ENCODE measurements around the gene ANTXR1. TPM values are rescaled to one million over a fixed set of nuclear protein-coding genes. Genes with fewer than 3 reads are reported as not detected.

Gene ANTXR1
- total and polyA plus RNA-seq, 2 of the 8 experiments (the other 6 are each of a cell fraction or from before 2014, with no cell fraction given), result 15.8 to 44.3 TPM

GRCh38 chr2:69054431-69054830 is 41.5 kb downstream of the ANTXR1 start:
- no peak overlapping the region for H3K4me2 ChIP-seq (ENCODE audit: insufficient read depth in 1 of 2, low read depth in 2 of 2, low read length in 2 of 2)
- no peak overlapping the region for H3K23ac ChIP-seq (ENCODE audit: insufficient read length)
- no peak overlapping the region for H3K14ac ChIP-seq (ENCODE audit: insufficient read length)
- H3K27me3 ChIP-seq (replicated peaks in 1 of 4; ENCODE audit: control insufficient read depth in 3 of 4, extremely low read depth in 1 of 4, insufficient read depth in 3 of 4, low read length in 3 of 4), result no peaks in the 10 kb centered on the region
- ChIA-PET POLR2A (ENCODE audit: partially characterized antibody) (no interaction called here), CTCF (ENCODE audit: partially characterized antibody) (no interaction called here)
- H2BK15ac ChIP-seq (ENCODE audit: low read length), result no peak overlapping the region
- DNase-seq (ENCODE audit: low read depth in 1 of 2, low spot score in 2 of 2) (no peak), FAIRE-seq (no peak)
- no peak overlapping the region for H2BK120ac ChIP-seq (replicated peaks; ENCODE audit: low read depth, low read length)
- H3K4me1 ChIP-seq (replicated peaks in 1 of 4; ENCODE audit: control insufficient read depth in 3 of 4, insufficient read depth in 4 of 4, low read length in 3 of 4), result no peaks in the 10 kb centered on the region
- no peaks in the 10 kb centered on the region; the same call in 1 of the 2 replicates for H3K79me1 ChIP-seq (ENCODE audit: low read depth, low read length)
- no peak overlapping the region for H4K5ac ChIP-seq (ENCODE audit: insufficient read length, low read depth, low read length)
- no peak overlapping the region for H2BK5ac ChIP-seq (ENCODE audit: low read depth, low read length)
- H3K27ac ChIP-seq (ENCODE audit: low read depth, low read length), result no peak overlapping the region
- no peaks in the 10 kb centered on the region for H3K9me3 ChIP-seq (ENCODE audit: insufficient read depth in 2 of 2, low read depth in 1 of 2, low read length in 1 of 2)
- no peaks in the 10 kb centered on the region for H4K20me1 ChIP-seq (replicated peaks in 1 of 2; ENCODE audit: control insufficient read depth in 1 of 2, insufficient read depth in 2 of 2, low read length in 2 of 2)
- no peaks in the 10 kb centered on the region for H3K36me3 ChIP-seq (ENCODE audit: control insufficient read depth in 2 of 4, insufficient read depth in 4 of 4, low read length in 3 of 4)
- no peak overlapping the region for H2BK20ac ChIP-seq (ENCODE audit: low read length)
- no peak overlapping the region for H4K91ac ChIP-seq (replicated peaks; ENCODE audit: insufficient read length, low read length)
- no peaks in the 10 kb centered on the region for H3K23me2 ChIP-seq (ENCODE audit: low read depth, low read length)
- no peak overlapping the region for H3K18ac ChIP-seq (ENCODE audit: extremely low read depth, low read length)
- H4K8ac ChIP-seq (ENCODE audit: extremely low read depth, insufficient read depth, low read length), result no peak overlapping the region
- no peak overlapping the region for H3K4me3 ChIP-seq (ENCODE audit: extremely low read depth in 1 of 4, insufficient read depth in 2 of 4, low read depth in 3 of 4, low read length in 4 of 4)
- 87% methylated on average over 2 of the region's 2 CpGs; no CpG with 5 or more reads in 1 of the 2 experiments for WGBS, 2 experiments (ENCODE audit: extremely low coverage in 1 of 2, insufficient coverage in 1 of 2, insufficient read length in 1 of 2, insufficient replicate concordance in 2 of 2, low coverage in 1 of 2, low lambda C conversion rate in 2 of 2, missing lambda C conversion rate in 1 of 2)
- H3K56ac ChIP-seq (replicated peaks; ENCODE audit: insufficient read length, low read depth, low read length), result no peak overlapping the region
- no peak overlapping the region for H3K9ac ChIP-seq (replicated peaks in 1 of 4; ENCODE audit: extremely low read depth in 1 of 4, low read depth in 3 of 4, low read length in 3 of 4)
- no peak overlapping the region for H2AFZ ChIP-seq (ENCODE audit: low read length)
- no peak overlapping the region for H2BK12ac ChIP-seq (ENCODE audit: low read depth, low read length)
- H3K4ac ChIP-seq (replicated peaks; ENCODE audit: insufficient read length, low read depth, low read length), result no peak overlapping the region
- no peak overlapping the region for H2AK5ac ChIP-seq (ENCODE audit: low read depth, low read length)
- no peaks in the 10 kb centered on the region for H3K79me2 ChIP-seq (ENCODE audit: control insufficient read depth in 1 of 2, insufficient read depth in 2 of 2, low read length in 2 of 2)
- TF ChIP-seq ASH2L (IDR thresholded peaks at IDR 0.05; ENCODE audit: low read length) (no peak), MAX (IDR thresholded peaks at IDR 0.05) (no peak), BCL11A (IDR thresholded peaks at IDR 0.05; ENCODE audit: low read depth in 2 of 2, low read length in 2 of 2) (no peak), RNF2 (IDR thresholded peaks at IDR 0.05; ENCODE audit: borderline replicate concordance, low read depth, low read length, missing control alignments, poor library complexity, severe bottlenecking) (no peak), SUZ12 (IDR thresholded peaks at IDR 0.05; ENCODE audit: low read length) (no peak), GABPA (IDR thresholded peaks at IDR 0.05; ENCODE audit: borderline replicate concordance, insufficient read depth, low read length) (no peak), SIX5 (IDR thresholded peaks at IDR 0.05; ENCODE audit: low read depth, low read length) (no peak), CHD2 (IDR thresholded peaks at IDR 0.05; ENCODE audit: low read length) (no peak), TCF12 (IDR thresholded peaks at IDR 0.05; ENCODE audit: low read depth, low read length) (no peak), SRF (IDR thresholded peaks at IDR 0.05; ENCODE audit: low read depth, low read length) (no peak), SAP30 (IDR thresholded peaks at IDR 0.05; ENCODE audit: insufficient read depth, insufficient replicate concordance, low read length) (no peak), EGR1 (IDR thresholded peaks at IDR 0.05; ENCODE audit: borderline replicate concordance, low read depth, low read length) (no peak), USF2 (IDR thresholded peaks at IDR 0.05; ENCODE audit: low read length) (no peak), YY1 (IDR thresholded peaks at IDR 0.05; ENCODE audit: low read depth, low read length) (no peak)

Measured in H1 (cell line).